ENCODE data around the gene TRIM10. TPM values are rescaled to one million over a fixed set of nuclear protein-coding genes. Genes with fewer than 3 reads are reported as not detected.
A peak's percentile ranks its signal among the peaks of the same experiment; 100 is the strongest.

Gene TRIM10
- total RNA-seq, 1 experiment from 2014 or later = 0.95 TPM

GRCh38 chr6:30111266-30111856 is 49.6 kb downstream of the TRIM10 start:
- no TSS peak for BruUV-seq (replicated peaks)
- POLR2A ChIA-PET = no interaction called here
- H3K27me3 ChIP-seq (replicated peaks; ENCODE audit: control insufficient read depth, insufficient read depth, low read length) = no peaks in the 10 kb centered on the region
- Mint-ChIP-seq H3K27me3 (ENCODE audit: insufficient read depth, unreplicated experiment) (no peaks in the 10 kb centered on the region), H3K4me1 (ENCODE audit: low read depth, unreplicated experiment) (peaks cover 22% of the 10 kb centered on the region), H3K36me3 (ENCODE audit: insufficient read depth, unreplicated experiment) (no peaks in the 10 kb centered on the region), H3K4me3 (ENCODE audit: unreplicated experiment) (no peak overlapping the region), H3K9me3 (ENCODE audit: unreplicated experiment) (no peaks in the 10 kb centered on the region), H3K27ac (ENCODE audit: unreplicated experiment) (no peak overlapping the region)
- TF ChIP-seq CTCF (IDR thresholded peaks at IDR 0.05; ENCODE audit: insufficient read depth in 1 of 2, low read depth in 1 of 2, low read length in 1 of 2, severe bottlenecking in 1 of 2, unreplicated experiment in 1 of 2) = no peak
- intact Hi-C loops (cut with micrococcal nuclease; ENCODE audit: unreplicated experiment) = no loop called here
- peaks cover 23% of the 10 kb centered on the region for H3K4me1 ChIP-seq
- no peaks in the 10 kb centered on the region for H3K36me3 ChIP-seq (ENCODE audit: control insufficient read depth, insufficient read depth, low read length)
- CTCF ChIA-PET = interaction anchor here (1.0 kb wide), 1 partner anchor 8 kb away, joined by 8 read pairs; no protein-coding TSS in a partner anchor
- no peak overlapping the region for H3K4me3 ChIP-seq (ENCODE audit: low read depth, low read length)
- no peaks in the 10 kb centered on the region for H3K9me3 ChIP-seq
- DNase-seq = no peak

DNA sequence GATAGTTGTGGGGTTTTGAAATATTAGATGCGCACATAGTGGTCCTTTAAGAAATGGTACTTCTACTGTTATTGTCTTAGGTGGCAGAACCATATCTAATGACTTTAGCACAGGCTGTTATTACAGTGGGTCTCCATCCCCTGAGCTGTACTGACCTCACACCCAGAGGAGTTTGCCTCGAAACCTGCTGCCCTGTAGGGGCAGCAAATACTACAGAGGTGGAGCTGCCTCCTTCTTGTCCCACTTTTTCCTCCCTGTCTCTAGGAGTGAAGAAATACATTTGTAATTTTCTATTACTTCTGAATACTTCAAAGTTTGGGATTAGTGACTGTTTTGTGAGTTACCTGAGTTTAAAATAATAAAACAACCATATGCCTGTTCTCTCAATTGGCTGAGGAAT is 56.4 kb downstream of the TRIM10 start:
- Histone ChIP-seq H3K4me1 (peaks cover 16% of the 10 kb centered on the region; the same call in 1 of the 2 replicates), H3K27me3 (replicated peaks; ENCODE audit: control insufficient read depth, insufficient read depth, low read length) (no peaks in the 10 kb centered on the region), H3K9me3 (no peaks in the 10 kb centered on the region), H3K36me3 (ENCODE audit: control insufficient read depth, insufficient read depth, low read length) (no peaks in the 10 kb centered on the region), H3K4me3 (ENCODE audit: low read depth, low read length) (no peak overlapping the region)
- Mint-ChIP-seq H3K36me3 (ENCODE audit: insufficient read depth, unreplicated experiment) (no peaks in the 10 kb centered on the region), H3K27ac (ENCODE audit: unreplicated experiment) (no peak overlapping the region), H3K9me3 (ENCODE audit: unreplicated experiment) (no peaks in the 10 kb centered on the region), H3K4me1 (ENCODE audit: low read depth, unreplicated experiment) (peaks cover 15% of the 10 kb centered on the region), H3K4me3 (ENCODE audit: unreplicated experiment) (no peak overlapping the region), H3K27me3 (ENCODE audit: insufficient read depth, unreplicated experiment) (no peaks in the 10 kb centered on the region)
- ChIA-PET POLR2A (no interaction called here), CTCF (interaction anchor here (0.8 to 5.9 kb wide), 2 partner anchors 28 to 101 kb away, joined by 3 to 236 read pairs; partner anchors contain the start of gene TRIM40)
- TF ChIP-seq CTCF (IDR thresholded peaks at IDR 0.05; ENCODE audit: insufficient read depth in 1 of 2, low read depth in 1 of 2, low read length in 1 of 2, severe bottlenecking in 1 of 2, unreplicated experiment in 1 of 2) = peak in 1 of 2 experiments; percentile 28
- intact Hi-C loops (cut with micrococcal nuclease; ENCODE audit: unreplicated experiment) = no loop called here
- BruUV-seq (replicated peaks) = no TSS peak
- no peak for DNase-seq

GRCh38 chr6:30103872-30104179 is 57.2 kb downstream of the TRIM10 start:
- Histone ChIP-seq H3K27me3 (replicated peaks; ENCODE audit: control insufficient read depth, insufficient read depth, low read length) (no peaks in the 10 kb centered on the region), H3K4me1 (peaks cover 16% of the 10 kb centered on the region; the same call in 1 of the 2 replicates), H3K36me3 (ENCODE audit: control insufficient read depth, insufficient read depth, low read length) (no peaks in the 10 kb centered on the region), H3K4me3 (ENCODE audit: low read depth, low read length) (peak overlapping the region; percentile 43), H3K9me3 (no peaks in the 10 kb centered on the region)
- DNase-seq = no peak
- no peak for TF ChIP-seq CTCF (IDR thresholded peaks at IDR 0.05; ENCODE audit: insufficient read depth in 1 of 2, low read depth in 1 of 2, low read length in 1 of 2, severe bottlenecking in 1 of 2, unreplicated experiment in 1 of 2)
- intact Hi-C loops (cut with micrococcal nuclease; ENCODE audit: unreplicated experiment) = loop anchor here (1.0 to 2.0 kb wide), 5 partner anchors 27 to 66 kb away; partner anchors contain the start of genes POLR1H, RNF39 and TRIM15
- peak overlapping the region; percentile 75 for H3K27ac Mint-ChIP-seq (ENCODE audit: unreplicated experiment)
- ChIA-PET POLR2A (interaction anchor here (1.5 kb wide), 1 partner anchor 27 kb away, joined by 3 read pairs; no protein-coding TSS in a partner anchor), CTCF (interaction anchor here (0.7 to 5.9 kb wide), 15 partner anchors 8 to 635 kb away, joined by 3 to 236 read pairs (median 6); partner anchors contain the start of genes POLR1H, PPP1R11, TRIM15 and TRIM40)
- BruUV-seq (replicated peaks) = no TSS peak
- no peaks in the 10 kb centered on the region for H3K9me3 Mint-ChIP-seq (ENCODE audit: unreplicated experiment)
- H3K4me1 Mint-ChIP-seq (ENCODE audit: low read depth, unreplicated experiment) = peaks cover 21% of the 10 kb centered on the region
- no peaks in the 10 kb centered on the region for H3K36me3 Mint-ChIP-seq (ENCODE audit: insufficient read depth, unreplicated experiment)
- peak overlapping the region; percentile 89 for H3K4me3 Mint-ChIP-seq (ENCODE audit: unreplicated experiment)
- no peaks in the 10 kb centered on the region for H3K27me3 Mint-ChIP-seq (ENCODE audit: insufficient read depth, unreplicated experiment)

All from Caco-2 (cell line).